BJ (cell line): ENCODE results near the gene LAMB2. TPM values are rescaled to one million over a fixed set of nuclear protein-coding genes. Genes with fewer than 3 reads are reported as not detected.

Source experiments
- CTCF ChIA-PET: fragments of 350-600 bp; formaldehyde crosslinking; extraction: SDS; loops from one replicate; lab custom pipeline; 2021; ENCODE audit warnings: antibody characterized with exemption, inconsistent platforms; lab: Yijun Ruan, JAX
- POLR2A ChIA-PET: fragments of 300-600 bp; sonication (Branson Sonifier 250); formaldehyde crosslinking; extraction: SDS; loops from one replicate; lab custom pipeline; 2021; ENCODE audit warnings: antibody characterized with exemption; lab: Charles Lee
- DNase-seq: peaks from one replicate; pipeline ENCODE4 v3.0.0-alpha.2; 2011; ENCODE audit warnings: low read depth
- H3K27me3 ChIP-seq: 2 replicates; pipeline ENCODE4 v1.6.0; 2011; ENCODE audit warnings: low read length; ENCODE audit not compliant: control insufficient read depth, insufficient read depth
- H3K36me3 ChIP-seq: 2 replicates; pipeline ENCODE4 v1.5.1; 2011; ENCODE audit warnings: low read length; ENCODE audit not compliant: control insufficient read depth, insufficient read depth
- H3K4me3 ChIP-seq: 2 replicates; pipeline ENCODE4 v1.5.1; 2011; ENCODE audit warnings: low read depth, mild to moderate bottlenecking, control low read depth, low read length
- CTCF ChIP-seq: IDR thresholded peaks from 2 replicates; pipeline ENCODE4 v1.5.1; 2011; ENCODE audit warnings: low read depth, mild to moderate bottlenecking, control low read depth, inconsistent platforms, low read length, moderate library complexity; ENCODE audit not compliant: insufficient read depth
- polyA plus RNA-seq: library from polyadenylated mRNA; depleted of rRNA; stranded (reverse); fragments of >200 nt; gene quantifications from 2 replicates; pipeline ENCODE4 v1.2.3, GENCODE V29; 2011

The LAMB2 gene
- polyA plus RNA-seq, 1 experiment = 1,544 TPM

GRCh38 chr3:49161808-49162530 is 29.1 kb upstream of the LAMB2 start:
- no peak for TF ChIP-seq CTCF
- ChIA-PET POLR2A (no interaction called here), CTCF (interaction anchor here (3.1 kb wide), 1 partner anchor 9 kb away, joined by 14 read pairs; the partner anchor contains the start of gene KLHDC8B)
- H3K36me3 ChIP-seq = peaks cover 17% of the 10 kb centered on the region
- DNase-seq = no peak
- H3K27me3 ChIP-seq = no peaks in the 10 kb centered on the region
- no peak overlapping the region for H3K4me3 ChIP-seq

GRCh38 chr3:49161197-49161596 is 28.3 kb upstream of the LAMB2 start:
- no peak for DNase-seq
- Histone ChIP-seq H3K27me3 (no peaks in the 10 kb centered on the region), H3K4me3 (no peak overlapping the region), H3K36me3 (peaks cover 17% of the 10 kb centered on the region)
- CTCF ChIA-PET = interaction anchor here (3.1 kb wide), 1 partner anchor 10 kb away, joined by 14 read pairs; the partner anchor contains the start of gene KLHDC8B
- no peak for TF ChIP-seq CTCF
- POLR2A ChIA-PET = no interaction called here

GRCh38 chr3:49158792-49159191 is 25.9 kb upstream of the LAMB2 start:
- DNase-seq = no peak
- ChIA-PET POLR2A (no interaction called here), CTCF (interaction anchor here (1.1 to 3.5 kb wide), 2 partner anchors 12 to 35 kb away, joined by 3 to 18 read pairs; partner anchors contain the start of gene KLHDC8B)
- Histone ChIP-seq H3K36me3 (peaks cover 13% of the 10 kb centered on the region), H3K4me3 (no peak overlapping the region), H3K27me3 (no peaks in the 10 kb centered on the region)
- TF ChIP-seq CTCF = no peak

GRCh38 chr3:49158103-49158709 is 25.4 kb upstream of the LAMB2 start:
- ChIA-PET POLR2A (no interaction called here), CTCF (interaction anchor here (3.5 kb wide), 1 partner anchor 12 kb away, joined by 18 read pairs; the partner anchor contains the start of gene KLHDC8B)
- Histone ChIP-seq H3K36me3 (peaks cover 7% of the 10 kb centered on the region), H3K27me3 (no peaks in the 10 kb centered on the region), H3K4me3 (no peak overlapping the region)
- no peak for DNase-seq
- peak; percentile 30; the same call in 1 of the 2 replicates for TF ChIP-seq CTCF

GRCh38 chr3:49157289-49157688 is 24.4 kb upstream of the LAMB2 start:
- POLR2A ChIA-PET = no interaction called here

More at GRCh38 chr3:49157289-49157688, 24.4 kb upstream of the LAMB2 start:
- Histone ChIP-seq H3K27me3 (no peaks in the 10 kb centered on the region), H3K36me3 (no peaks in the 10 kb centered on the region), H3K4me3 (no peak overlapping the region)
- no peak for TF ChIP-seq CTCF
- no peak for DNase-seq
- CTCF ChIA-PET = interaction anchor here (0.7 to 3.5 kb wide), 3 partner anchors 13 to 25 kb away, joined by 3 to 18 read pairs (median 4); partner anchors contain the start of genes KLHDC8B and LAMB2
